ENCODE data around the gene INHA. TPM values are rescaled to one million over a fixed set of nuclear protein-coding genes. Genes with fewer than 3 reads are reported as not detected.

Gene INHA
- total and polyA plus RNA-seq, 2 donors (not counting 1 experiment from before 2014, with no cell fraction given), result not detected

DNA sequence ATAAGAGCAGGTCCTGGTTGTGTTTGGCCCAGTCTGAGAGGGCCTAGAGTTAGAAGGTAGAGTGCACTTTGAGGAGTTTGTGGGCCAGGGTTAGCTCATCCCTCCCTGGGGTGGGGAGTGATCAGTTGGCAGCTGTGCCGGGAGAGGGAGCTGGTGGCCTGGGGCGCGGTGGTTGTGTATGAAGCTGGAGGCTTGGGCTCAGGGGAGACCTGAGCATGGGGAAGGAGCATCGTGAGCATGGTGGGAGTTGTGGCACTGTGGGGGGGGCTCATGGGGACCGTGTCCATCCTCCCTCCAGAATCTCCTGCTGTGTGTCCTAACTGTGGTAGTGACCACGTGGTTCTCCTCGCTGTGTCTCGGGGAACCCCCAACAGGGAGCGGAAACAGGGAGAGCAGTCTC, 39.2 kb downstream of the INHA start:
- Mint-ChIP-seq H3K27me3 (no peaks in the 10 kb centered on the region), H3K4me3 (no peak overlapping the region), H3K4me1 (peaks cover 13% of the 10 kb centered on the region), H3K27ac (peak overlapping the region; percentile 59), H3K9me3 (ENCODE audit: insufficient read depth) (no peaks in the 10 kb centered on the region)
- intact Hi-C loops (cut with micrococcal nuclease), result no loop called here
- ChIA-PET CTCF (no interaction called here), POLR2A (no interaction called here)
- TF ChIP-seq, protein P1, sequence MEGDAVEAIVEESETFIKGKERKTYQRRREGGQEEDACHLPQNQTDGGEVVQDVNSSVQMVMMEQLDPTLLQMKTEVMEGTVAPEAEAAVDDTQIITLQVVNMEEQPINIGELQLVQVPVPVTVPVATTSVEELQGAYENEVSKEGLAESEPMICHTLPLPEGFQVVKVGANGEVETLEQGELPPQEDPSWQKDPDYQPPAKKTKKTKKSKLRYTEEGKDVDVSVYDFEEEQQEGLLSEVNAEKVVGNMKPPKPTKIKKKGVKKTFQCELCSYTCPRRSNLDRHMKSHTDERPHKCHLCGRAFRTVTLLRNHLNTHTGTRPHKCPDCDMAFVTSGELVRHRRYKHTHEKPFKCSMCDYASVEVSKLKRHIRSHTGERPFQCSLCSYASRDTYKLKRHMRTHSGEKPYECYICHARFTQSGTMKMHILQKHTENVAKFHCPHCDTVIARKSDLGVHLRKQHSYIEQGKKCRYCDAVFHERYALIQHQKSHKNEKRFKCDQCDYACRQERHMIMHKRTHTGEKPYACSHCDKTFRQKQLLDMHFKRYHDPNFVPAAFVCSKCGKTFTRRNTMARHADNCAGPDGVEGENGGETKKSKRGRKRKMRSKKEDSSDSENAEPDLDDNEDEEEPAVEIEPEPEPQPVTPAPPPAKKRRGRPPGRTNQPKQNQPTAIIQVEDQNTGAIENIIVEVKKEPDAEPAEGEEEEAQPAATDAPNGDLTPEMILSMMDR (IDR thresholded peaks at IDR 0.05), result no peak
- TF ChIP-seq EZH2 (IDR thresholded peaks at IDR 0.05; ENCODE audit: borderline replicate concordance, insufficient read depth, low read depth, low read length, poor library complexity, severe bottlenecking), result no peak
- H3K36me3 ChIP-seq (replicated peaks in 1 of 2; ENCODE audit: control extremely low read depth in 1 of 2, control insufficient read depth in 1 of 2, extremely low read depth in 1 of 2, insufficient read depth in 2 of 2, low read length in 1 of 2), result peaks cover 0 to 49% of the 10 kb centered on the region in 2 experiments
- H2AFZ ChIP-seq (ENCODE audit: insufficient read depth, low read depth, low read length, poor library complexity, severe bottlenecking), result no peak overlapping the region
- no peak overlapping the region for H3K27ac ChIP-seq (ENCODE audit: low read length in 2 of 2)
- H3K79me2 ChIP-seq (ENCODE audit: control insufficient read depth, insufficient read depth, low read length), result peaks cover 3% of the 10 kb centered on the region
- WGBS (ENCODE audit: insufficient coverage), result 98% methylated on average over 9 of the region's 9 CpGs
- no peak for ATAC-seq (ENCODE audit: low read depth)
- H3K27me3 ChIP-seq (replicated peaks in 1 of 4; ENCODE audit: control extremely low read depth in 1 of 4, control insufficient read depth in 3 of 4, insufficient read depth in 4 of 4, low read length in 3 of 4), result no peaks in the 10 kb centered on the region
- no peak for DNase-seq
- H3K9me3 ChIP-seq (ENCODE audit: control extremely low read depth in 1 of 3, control insufficient read depth in 2 of 3, insufficient read depth in 1 of 3, low read length in 2 of 3), result no peaks in the 10 kb centered on the region
- H3K4me1 ChIP-seq (ENCODE audit: control insufficient read depth in 2 of 2, insufficient read depth in 2 of 2, low read length in 2 of 2), result peaks cover 9% of the 10 kb centered on the region in 2 donors
- no peak overlapping the region for H3K4me2 ChIP-seq (replicated peaks; ENCODE audit: low read depth, low read length, poor library complexity, severe bottlenecking)
- H3K4me3 ChIP-seq (ENCODE audit: control extremely low read depth in 1 of 5, extremely low read depth in 1 of 5, insufficient read depth in 1 of 5, low read depth in 2 of 5, low read length in 4 of 5), result no peak overlapping the region
- no peak overlapping the region for H3K9ac ChIP-seq (ENCODE audit: low read length)
- no peaks in the 10 kb centered on the region for H4K20me1 ChIP-seq (ENCODE audit: control insufficient read depth, insufficient read depth, low read length, poor library complexity, severe bottlenecking)

DNA sequence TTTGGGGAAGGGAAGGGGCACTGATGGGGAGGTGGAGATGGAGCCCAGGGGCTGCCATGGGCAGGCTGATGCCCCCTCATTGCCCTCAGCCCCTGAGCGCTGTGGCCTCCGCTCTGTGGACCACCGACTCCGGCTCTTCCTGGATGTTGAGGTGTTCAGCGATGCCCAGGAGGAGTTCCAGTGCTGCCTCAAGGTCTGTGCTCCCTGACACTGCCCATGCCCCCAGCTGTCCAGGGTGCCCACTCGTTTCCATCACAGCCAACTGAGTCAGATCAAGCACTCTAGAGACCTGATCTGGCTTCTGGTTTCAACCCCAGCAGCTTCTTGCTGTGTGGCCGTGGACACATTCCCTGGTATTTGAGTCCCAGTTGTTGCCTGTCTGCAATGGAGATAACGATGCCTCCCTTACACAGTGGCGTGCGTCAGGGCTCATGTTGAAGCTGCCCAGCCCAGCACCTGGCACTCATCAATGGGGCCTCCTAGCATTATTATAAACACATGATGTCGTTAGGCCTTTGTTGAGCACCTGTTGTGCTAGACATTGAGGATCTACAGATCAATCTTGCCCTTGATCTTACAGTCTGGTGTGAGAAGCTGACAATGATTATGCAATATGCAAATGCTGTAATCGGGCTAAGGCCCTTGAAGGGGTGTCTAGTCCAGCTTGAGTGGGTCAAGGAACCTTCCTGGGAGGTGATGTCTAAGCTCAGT, 39.9 kb downstream of the INHA start:
- DNase-seq (no peak), ATAC-seq (ENCODE audit: low read depth) (no peak)
- H3K4me1 ChIP-seq (ENCODE audit: control insufficient read depth in 2 of 2, insufficient read depth in 2 of 2, low read length in 2 of 2), result peaks cover 9% of the 10 kb centered on the region in 2 donors
- H3K4me2 ChIP-seq (replicated peaks; ENCODE audit: low read depth, low read length, poor library complexity, severe bottlenecking), result peak overlapping the region; percentile 61
- Mint-ChIP-seq H3K4me1 (peaks cover 13% of the 10 kb centered on the region), H3K4me3 (peak overlapping the region; percentile 30), H3K27me3 (no peaks in the 10 kb centered on the region), H3K9me3 (ENCODE audit: insufficient read depth) (no peaks in the 10 kb centered on the region), H3K27ac (no peak overlapping the region)
- H3K36me3 ChIP-seq (replicated peaks in 1 of 2; ENCODE audit: control extremely low read depth in 1 of 2, control insufficient read depth in 1 of 2, extremely low read depth in 1 of 2, insufficient read depth in 2 of 2, low read length in 1 of 2), result peaks cover 0 to 46% of the 10 kb centered on the region in 2 experiments
- H3K4me3 ChIP-seq (ENCODE audit: control extremely low read depth in 1 of 5, extremely low read depth in 1 of 5, insufficient read depth in 1 of 5, low read depth in 2 of 5, low read length in 4 of 5), result no peak overlapping the region
- no peaks in the 10 kb centered on the region for H3K9me3 ChIP-seq (ENCODE audit: control extremely low read depth in 1 of 3, control insufficient read depth in 2 of 3, insufficient read depth in 1 of 3, low read length in 2 of 3)
- no peak overlapping the region for H2AFZ ChIP-seq (ENCODE audit: insufficient read depth, low read depth, low read length, poor library complexity, severe bottlenecking)
- no peak overlapping the region for H3K27ac ChIP-seq (ENCODE audit: low read length in 2 of 2)
- TF ChIP-seq, protein P1 (IDR thresholded peaks at IDR 0.05), result no peak
- no peak for TF ChIP-seq EZH2 (IDR thresholded peaks at IDR 0.05; ENCODE audit: borderline replicate concordance, insufficient read depth, low read depth, low read length, poor library complexity, severe bottlenecking)
- POLR2A ChIA-PET, result no interaction called here
- CTCF ChIA-PET, result no interaction called here
- H3K27me3 ChIP-seq (replicated peaks in 1 of 4; ENCODE audit: control extremely low read depth in 1 of 4, control insufficient read depth in 3 of 4, insufficient read depth in 4 of 4, low read length in 3 of 4), result no peaks in the 10 kb centered on the region
- H3K9ac ChIP-seq (ENCODE audit: low read length), result no peak overlapping the region
- H3K79me2 ChIP-seq (ENCODE audit: control insufficient read depth, insufficient read depth, low read length), result peaks cover 3% of the 10 kb centered on the region
- intact Hi-C loops (cut with micrococcal nuclease), result no loop called here
- H4K20me1 ChIP-seq (ENCODE audit: control insufficient read depth, insufficient read depth, low read length, poor library complexity, severe bottlenecking), result no peaks in the 10 kb centered on the region
- WGBS (ENCODE audit: insufficient coverage), result 85% methylated on average over 11 of the region's 12 CpGs

Measured in B cell (primary cell).